Measurements from ENCODE around the gene FAM3C. TPM values are rescaled to one million over a fixed set of nuclear protein-coding genes. Genes with fewer than 3 reads are reported as not detected.
"Not testable (repeated sequence)": the region's sequence is repeated elsewhere in the genome, so short reads cannot be mapped to it uniquely, and the experiment has no call there.

FAM3C gene
- total and polyA plus RNA-seq, 2 donors (not counting 1 experiment from before 2014, with no cell fraction given), result 38.7 to 75.4 TPM

GRCh38 chr7:121323515-121324302 lies 72.4 kb downstream of the FAM3C start:
- Mint-ChIP-seq H3K27ac (no peak overlapping the region), H3K4me3 (no peak overlapping the region), H3K9me3 (ENCODE audit: insufficient read depth) (no peaks in the 10 kb centered on the region), H3K27me3 (peaks cover 3% of the 10 kb centered on the region), H3K4me1 (peaks cover 21% of the 10 kb centered on the region)
- ChIA-PET CTCF (interaction anchor here (1.0 to 1.7 kb wide), 4 partner anchors 10 to 196 kb away, joined by 3 to 9 read pairs (median 3); no protein-coding TSS in a partner anchor), POLR2A (no interaction called here)
- H3K27ac ChIP-seq (ENCODE audit: low read length in 2 of 2), result no peak overlapping the region
- peaks cover 4% of the 10 kb centered on the region in 2 donors for H3K4me1 ChIP-seq (ENCODE audit: control insufficient read depth in 2 of 2, insufficient read depth in 2 of 2, low read length in 2 of 2)
- H3K4me2 ChIP-seq (replicated peaks; ENCODE audit: low read depth, low read length, poor library complexity, severe bottlenecking), result no peak overlapping the region
- H2AFZ ChIP-seq (ENCODE audit: insufficient read depth, low read depth, low read length, poor library complexity, severe bottlenecking), result no peak overlapping the region
- no peak for ATAC-seq (ENCODE audit: low read depth)
- WGBS (ENCODE audit: insufficient coverage), result 75% methylated on average over 3 of the region's 5 CpGs
- no peaks in the 10 kb centered on the region for H3K9me3 ChIP-seq (ENCODE audit: control extremely low read depth in 1 of 3, control insufficient read depth in 2 of 3, insufficient read depth in 1 of 3, low read length in 2 of 3)
- no peaks in the 10 kb centered on the region for H4K20me1 ChIP-seq (ENCODE audit: control insufficient read depth, insufficient read depth, low read length, poor library complexity, severe bottlenecking)
- H3K36me3 ChIP-seq (replicated peaks in 1 of 2; ENCODE audit: control extremely low read depth in 1 of 2, control insufficient read depth in 1 of 2, extremely low read depth in 1 of 2, insufficient read depth in 2 of 2, low read length in 1 of 2), result no peaks in the 10 kb centered on the region
- H3K4me3 ChIP-seq (ENCODE audit: control extremely low read depth in 1 of 5, extremely low read depth in 1 of 5, insufficient read depth in 1 of 5, low read depth in 2 of 5, low read length in 4 of 5), result no peak overlapping the region
- peaks cover 10% of the 10 kb centered on the region for H3K79me2 ChIP-seq (ENCODE audit: control insufficient read depth, insufficient read depth, low read length)
- intact Hi-C loops (cut with micrococcal nuclease), result no loop called here
- H3K9ac ChIP-seq (ENCODE audit: low read length), result no peak overlapping the region
- no peaks in the 10 kb centered on the region for H3K27me3 ChIP-seq (replicated peaks in 1 of 4; ENCODE audit: control extremely low read depth in 1 of 4, control insufficient read depth in 3 of 4, insufficient read depth in 4 of 4, low read length in 3 of 4)
- TF ChIP-seq EZH2 (IDR thresholded peaks at IDR 0.05; ENCODE audit: borderline replicate concordance, insufficient read depth, low read depth, low read length, poor library complexity, severe bottlenecking) (no peak), CTCF (IDR thresholded peaks at IDR 0.05) (no peak)
- DNase-seq, result no peak

DNA sequence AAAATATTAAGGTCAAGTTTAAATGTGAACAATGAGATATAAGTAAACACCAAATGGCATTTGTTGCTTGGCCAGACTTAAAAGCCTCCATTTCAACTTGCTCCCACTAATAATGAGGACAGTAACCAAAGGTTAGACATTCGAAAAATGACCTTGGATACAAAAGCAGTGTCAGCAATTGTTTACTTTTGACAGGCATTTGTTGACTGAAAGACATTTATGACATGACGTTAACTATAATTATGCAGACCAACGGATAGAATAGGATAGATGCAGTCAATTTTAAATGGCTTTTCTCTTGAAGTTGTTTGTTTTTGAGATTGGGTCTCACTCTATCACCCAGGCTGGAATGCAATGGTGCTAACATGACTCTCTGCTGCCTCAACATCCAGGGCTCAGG lies 73.6 kb downstream of the FAM3C start:
- H3K9me3 Mint-ChIP-seq (ENCODE audit: insufficient read depth), result no peaks in the 10 kb centered on the region
- H3K9me3 ChIP-seq (ENCODE audit: control extremely low read depth in 1 of 3, control insufficient read depth in 2 of 3, insufficient read depth in 1 of 3, low read length in 2 of 3), result no peaks in the 10 kb centered on the region
- intact Hi-C loops (cut with micrococcal nuclease), result no loop called here
- no peak for ATAC-seq (ENCODE audit: low read depth)
- ChIA-PET CTCF (no interaction called here), POLR2A (no interaction called here)
- no peaks in the 10 kb centered on the region for H3K27me3 ChIP-seq (replicated peaks in 1 of 4; ENCODE audit: control extremely low read depth in 1 of 4, control insufficient read depth in 3 of 4, insufficient read depth in 4 of 4, low read length in 3 of 4)
- TF ChIP-seq CTCF (IDR thresholded peaks at IDR 0.05), result no peak
- no peak for TF ChIP-seq EZH2 (IDR thresholded peaks at IDR 0.05; ENCODE audit: borderline replicate concordance, insufficient read depth, low read depth, low read length, poor library complexity, severe bottlenecking)
- H3K9ac ChIP-seq (ENCODE audit: low read length), result no peak overlapping the region
- peaks cover 9% of the 10 kb centered on the region for H3K4me1 Mint-ChIP-seq
- no peak overlapping the region for H2AFZ ChIP-seq (ENCODE audit: insufficient read depth, low read depth, low read length, poor library complexity, severe bottlenecking)
- no peaks in the 10 kb centered on the region for H3K27me3 Mint-ChIP-seq
- no peaks in the 10 kb centered on the region for H3K36me3 ChIP-seq (replicated peaks in 1 of 2; ENCODE audit: control extremely low read depth in 1 of 2, control insufficient read depth in 1 of 2, extremely low read depth in 1 of 2, insufficient read depth in 2 of 2, low read length in 1 of 2)
- no peaks in the 10 kb centered on the region for H3K4me1 ChIP-seq (ENCODE audit: control insufficient read depth in 2 of 2, insufficient read depth in 2 of 2, low read length in 2 of 2)
- DNase-seq, result no peak
- 92% methylated on average over 3 of the region's 3 CpGs for WGBS (ENCODE audit: insufficient coverage)
- H3K4me3 Mint-ChIP-seq, result no peak overlapping the region
- H4K20me1 ChIP-seq (ENCODE audit: control insufficient read depth, insufficient read depth, low read length, poor library complexity, severe bottlenecking), result no peaks in the 10 kb centered on the region
- peaks cover 10% of the 10 kb centered on the region for H3K79me2 ChIP-seq (ENCODE audit: control insufficient read depth, insufficient read depth, low read length)
- H3K27ac ChIP-seq (ENCODE audit: low read length in 2 of 2), result no peak overlapping the region
- no peak overlapping the region for H3K4me3 ChIP-seq (ENCODE audit: control extremely low read depth in 1 of 5, extremely low read depth in 1 of 5, insufficient read depth in 1 of 5, low read depth in 2 of 5, low read length in 4 of 5)
- H3K4me2 ChIP-seq (replicated peaks; ENCODE audit: low read depth, low read length, poor library complexity, severe bottlenecking), result no peak overlapping the region
- H3K27ac Mint-ChIP-seq, result no peak overlapping the region

- H3K79me2 ChIP-seq (ENCODE audit: control insufficient read depth, insufficient read depth, low read length); H3K36me3 ChIP-seq (replicated peaks in 1 of 2; ENCODE audit: control extremely low read depth in 1 of 2, control insufficient read depth in 1 of 2, extremely low read depth in 1 of 2, insufficient read depth in 2 of 2, low read length in 1 of 2); H3K27me3 ChIP-seq (replicated peaks in 1 of 4; ENCODE audit: control extremely low read depth in 1 of 4, control insufficient read depth in 3 of 4, insufficient read depth in 4 of 4, low read length in 3 of 4); DNase-seq; POLR2A ChIA-PET; ATAC-seq (ENCODE audit: low read depth); H4K20me1 ChIP-seq (ENCODE audit: control insufficient read depth, insufficient read depth, low read length, poor library complexity, severe bottlenecking); H2AFZ ChIP-seq (ENCODE audit: insufficient read depth, low read depth, low read length, poor library complexity, severe bottlenecking); H3K27me3 Mint-ChIP-seq; H3K4me2 ChIP-seq (replicated peaks; ENCODE audit: low read depth, low read length, poor library complexity, severe bottlenecking); H3K9ac ChIP-seq (ENCODE audit: low read length); H3K9me3 ChIP-seq (ENCODE audit: control extremely low read depth in 1 of 3, control insufficient read depth in 2 of 3, insufficient read depth in 1 of 3, low read length in 2 of 3); H3K9me3 Mint-ChIP-seq (ENCODE audit: insufficient read depth); H3K4me3 ChIP-seq (ENCODE audit: control extremely low read depth in 1 of 5, extremely low read depth in 1 of 5, insufficient read depth in 1 of 5, low read depth in 2 of 5, low read length in 4 of 5); intact Hi-C loops (cut with micrococcal nuclease): not testable (repeated sequence)
- 100% methylated on average over 1 of the region's 3 CpGs for WGBS (ENCODE audit: insufficient coverage)
- peak overlapping the region; percentile 32 for H3K4me3 Mint-ChIP-seq
- CTCF ChIA-PET, result interaction anchor here (0.7 to 3.3 kb wide), 4 partner anchors 9 to 132 kb away, joined by 3 to 9 read pairs (median 4); no protein-coding TSS in a partner anchor
- Histone ChIP-seq H3K27ac (ENCODE audit: low read length in 2 of 2) (peak overlapping the region in 1 of 2 donors; percentile 74), H3K4me1 (ENCODE audit: control insufficient read depth in 2 of 2, insufficient read depth in 2 of 2, low read length in 2 of 2) (peaks cover 13 to 30% of the 10 kb centered on the region in 2 donors)
- peak overlapping the region; percentile 88 for H3K27ac Mint-ChIP-seq
- H3K4me1 Mint-ChIP-seq, result peaks cover 44% of the 10 kb centered on the region
Observed at GRCh38 chr7:121315170-121315569, 80.9 kb downstream of the FAM3C start.

Data from B cell (primary cell).